IMR-90 (cell line): ENCODE measurements around the gene CLDN15. TPM values are rescaled to one million over a fixed set of nuclear protein-coding genes. Genes with fewer than 3 reads are reported as not detected.

Experiments
- ATAC-seq: fragments of 200-7000 bp; cut with Tn5 transposase; 2 replicates; pipeline ENCODE4 v1.9.1; 2020; ENCODE audit warnings: low read depth, mild to moderate bottlenecking, moderate library complexity
- BruUV-seq: library from RNA; stranded (reverse); fragments of 400-500 nt; replicated peaks from 2 replicates; lab custom pipeline; 2021; lab: Mats Ljungman, UMichigan
- CTCF ChIA-PET: fragments of 300-600 bp; formaldehyde crosslinking; extraction: SDS; loops from one replicate; lab custom pipeline; 2021; ENCODE audit warnings: antibody characterized with exemption; lab: Yijun Ruan, JAX
- POLR2A ChIA-PET: fragments of 300-600 bp; sonication (Branson Sonifier 250); formaldehyde crosslinking; loops from one replicate; lab custom pipeline; 2022; ENCODE audit warnings: antibody characterized with exemption; ENCODE audit not compliant: unreplicated experiment; lab: Charles Lee
- DNase-seq: peaks from one replicate; pipeline ENCODE4 v3.0.0; 2013
- H2AFZ ChIP-seq: replicated peaks from 2 replicates; pipeline ENCODE3; 2013; ENCODE audit warnings: low read length, mild to moderate bottlenecking; ENCODE audit not compliant: poor library complexity
- H2AK5ac ChIP-seq: 2 replicates; pipeline ENCODE4 v1.6.1; 2013; ENCODE audit warnings: low read depth, low read length, inconsistent platforms
- H2AK9ac ChIP-seq: replicated peaks from 2 replicates; pipeline ENCODE3; 2013; ENCODE audit warnings: mild to moderate bottlenecking, low read depth, low read length, moderate library complexity; ENCODE audit not compliant: poor library complexity
- H2BK120ac ChIP-seq: 2 replicates; pipeline ENCODE4 v1.6.1; 2013; ENCODE audit warnings: low read depth, low read length, inconsistent platforms
- H2BK15ac ChIP-seq: 3 replicates; pipeline ENCODE4 v1.6.1; 2013; ENCODE audit warnings: low read depth, low read length, inconsistent platforms
- H2BK20ac ChIP-seq: 2 replicates; pipeline ENCODE4 v1.6.1; 2013; ENCODE audit warnings: low read depth, mild to moderate bottlenecking, inconsistent platforms, low read length, moderate library complexity
- H2BK5ac ChIP-seq: 2 replicates; pipeline ENCODE4 v1.6.1; 2013; ENCODE audit warnings: mild to moderate bottlenecking, low read depth, low read length, inconsistent platforms; ENCODE audit not compliant: poor library complexity, severe bottlenecking
- H3K14ac ChIP-seq: replicated peaks from 2 replicates; pipeline ENCODE4 v1.6.1; 2013; ENCODE audit warnings: low read depth, low read length, inconsistent platforms
- H3K18ac ChIP-seq: 2 replicates; pipeline ENCODE4 v1.6.1; 2013; ENCODE audit warnings: low read depth, low read length, control low read depth
- H3K23ac ChIP-seq: 2 replicates; pipeline ENCODE4 v1.6.1; 2013; ENCODE audit warnings: low read depth, low read length, inconsistent platforms
- H3K27ac ChIP-seq: 2 replicates; pipeline ENCODE4 v1.5.1; 2013; ENCODE audit warnings: mild to moderate bottlenecking, control low read depth, low read length; ENCODE audit not compliant: insufficient read depth
- H3K27me3 ChIP-seq: 2 replicates; pipeline ENCODE4 v1.6.1; 2013; ENCODE audit warnings: low read length; ENCODE audit not compliant: control insufficient read depth, insufficient read depth
- H3K36me3 ChIP-seq: 2 replicates; pipeline ENCODE4 v1.6.1; 2013; ENCODE audit warnings: low read length, mixed read lengths; ENCODE audit not compliant: control insufficient read depth, insufficient read depth
- H3K4ac ChIP-seq: 2 replicates; pipeline ENCODE4 v1.6.1; 2013; ENCODE audit warnings: low read depth, low read length, inconsistent platforms
- H3K4me1 ChIP-seq: 2 replicates; pipeline ENCODE4 v1.6.1; 2013; ENCODE audit warnings: low read length, mixed read lengths; ENCODE audit not compliant: control insufficient read depth, insufficient read depth
- H3K4me2 ChIP-seq: 2 replicates; pipeline ENCODE4 v1.6.1; 2013; ENCODE audit warnings: low read depth, mild to moderate bottlenecking, control low read depth, low read length, moderate library complexity
- H3K4me3 ChIP-seq: 2 replicates; pipeline ENCODE4 v1.5.1; 2013; ENCODE audit warnings: low read depth, mild to moderate bottlenecking, control low read depth, low read length, moderate library complexity; ENCODE audit not compliant: insufficient read depth
- H3K56ac ChIP-seq: 2 replicates; pipeline ENCODE4 v1.6.1; 2013; ENCODE audit warnings: low read length, inconsistent platforms; ENCODE audit not compliant: insufficient read depth; ENCODE audit errors: extremely low read depth
- H3K79me1 ChIP-seq, 2 experiments: 2 replicates each; pipeline ENCODE4 v1.6.1; 2013; ENCODE audit warnings: low read length in 2 of 2, inconsistent platforms in 1 of 2, low read depth in 1 of 2
- H3K9ac ChIP-seq: 2 replicates; pipeline ENCODE4 v1.6.1; 2013; ENCODE audit warnings: low read depth, low read length, control low read depth
- H3K9me1 ChIP-seq: 2 replicates; pipeline ENCODE4 v1.6.1; 2013; ENCODE audit warnings: low read length, inconsistent platforms; ENCODE audit not compliant: insufficient read depth
- H3K9me3 ChIP-seq: 2 replicates; pipeline ENCODE4 v1.6.1; 2013; ENCODE audit warnings: low read length; ENCODE audit not compliant: control insufficient read depth, insufficient read depth
- H4K20me1 ChIP-seq: 2 replicates; pipeline ENCODE4 v1.6.1; 2013; ENCODE audit warnings: low read length, inconsistent platforms; ENCODE audit not compliant: insufficient read depth
- H4K5ac ChIP-seq: 2 replicates; pipeline ENCODE4 v1.6.1; 2013; ENCODE audit warnings: mild to moderate bottlenecking, low read depth, low read length, control low read depth
- H4K8ac ChIP-seq, 2 experiments: 2 replicates each; pipeline ENCODE4 v1.6.1; 2013; ENCODE audit warnings: low read depth in 2 of 2, low read length in 2 of 2, control low read depth in 1 of 2, inconsistent platforms in 1 of 2
- H4K91ac ChIP-seq: 2 replicates; pipeline ENCODE4 v1.6.1; 2013; ENCODE audit warnings: low read depth, low read length, inconsistent platforms; ENCODE audit not compliant: insufficient read depth
- CEBPB ChIP-seq: IDR thresholded peaks from 2 replicates; pipeline ENCODE4 v1.6.1; 2012; ENCODE audit warnings: low read depth, low read length, improper control_type of control experiment
- FOS ChIP-seq: fragments of 150-350 bp; IDR thresholded peaks from 2 replicates; pipeline ENCODE4 v1.6.1; 2016; ENCODE audit warnings: low read depth, low read length
- WGBS, 2 experiments: methylation state at CpG; one replicate each; pipeline versions ENCODE4 v1.1.5 to v1.1.7; 2013; ENCODE audit warnings: missing lambda C conversion rate in 2 of 2; ENCODE audit not compliant: insufficient read length in 1 of 2; ENCODE audit errors: extremely low coverage in 2 of 2; 5-methylcytosine and 5-hydroxymethylcytosine counted together
- dilution Hi-C: fragments of 300-500 bp; cut with HindIII; formaldehyde crosslinking; loops from one replicate; pipeline ENCODE4 v1.14.3; 2018; ENCODE audit warnings: low sequenced_read_pairs; ENCODE audit not compliant: unreplicated experiment
- in situ Hi-C: fragments of 300-500 bp; cut with MboI; formaldehyde crosslinking; loops from 3 replicates; pipeline ENCODE4 v1.14.3; 2019; ENCODE audit warnings: low sequenced_read_pairs, inconsistent platforms, mixed read lengths
- intact Hi-C: fragments of 100-400 bp; cut with micrococcal nuclease; formaldehyde crosslinking; loops from 2 replicates; pipeline ENCODE4 v1.10.0; 2022
- polyA plus RNA-seq, 3 experiments: library from polyadenylated mRNA; depleted of rRNA; stranded (reverse); fragments of >200 nt; gene quantifications; 2 replicates each; pipeline ENCODE4 v1.2.3, GENCODE V29; 2012; ENCODE audit warnings: low replicate concordance in 1 of 3
- total RNA-seq: library from RNA; depleted of rRNA; stranded (reverse); fragments of >200 nt; gene quantifications from 2 replicates; pipeline ENCODE4 v1.2.3, GENCODE V29; 2012

Gene CLDN15
- total and polyA plus RNA-seq, 2 of the 4 experiments (the other 2 are of a cell fraction): 0.72 to 5.4 TPM

GRCh38 chr7:101208794-101209193, 28.8 kb downstream of the CLDN15 start:
- Histone ChIP-seq H2BK120ac (no peak overlapping the region), H3K36me3 (peaks cover 51% of the 10 kb centered on the region), H3K4ac (no peak overlapping the region; the same call in 1 of the 2 replicates), H2BK5ac (no peak overlapping the region), H3K4me3 (no peak overlapping the region), H2AK9ac (peak overlapping the region; percentile 70), H4K20me1 (no peaks in the 10 kb centered on the region; the same call in 1 of the 2 replicates), H3K4me1 (no peaks in the 10 kb centered on the region), H2AFZ (peak overlapping the region; percentile 43), H4K5ac (no peak overlapping the region), H3K4me2 (no peak overlapping the region), H3K9me3 (no peaks in the 10 kb centered on the region), H3K23ac (no peak overlapping the region), H4K91ac (no peak overlapping the region), H3K79me1 (no peaks in the 10 kb centered on the region; a peak in 1 of 4 replicates), H3K9me1 (no peaks in the 10 kb centered on the region), H3K27ac (no peak overlapping the region), H4K8ac (no peak overlapping the region), H3K9ac (no peak overlapping the region), H2BK15ac (no peak overlapping the region), H3K14ac (no peak overlapping the region), H2BK20ac (no peak overlapping the region), H3K56ac (no peak overlapping the region), H2AK5ac (no peak overlapping the region), H3K27me3 (peaks cover under 1% of the 10 kb centered on the region; the same call in 1 of the 2 replicates), H3K18ac (no peak overlapping the region)
- no peak for DNase-seq
- BruUV-seq: no TSS peak
- dilution Hi-C loops (no loop called here), in situ Hi-C loops (no loop called here), intact Hi-C loops (no loop called here)
- ChIA-PET CTCF (interaction anchor here (1.1 kb wide), 1 partner anchor 16 kb away, joined by 3 read pairs; no protein-coding TSS in a partner anchor), POLR2A (no interaction called here)
- TF ChIP-seq CEBPB (no peak), FOS (no peak)
- 93% methylated on average over 3 of the region's 14 CpGs; no CpG with 5 or more reads in 1 of the 2 experiments for WGBS, 2 experiments
- ATAC-seq: no peak
